HPDE6-E6E7 (cell line): ENCODE data around the gene CAV3.

Experiments
- DNase-seq: peaks from one replicate; pipeline ENCODE4 v3.0.0; 2011; ENCODE audit warnings: missing footprints; ENCODE audit errors: extremely low spot score

Gene CAV3

DNA sequence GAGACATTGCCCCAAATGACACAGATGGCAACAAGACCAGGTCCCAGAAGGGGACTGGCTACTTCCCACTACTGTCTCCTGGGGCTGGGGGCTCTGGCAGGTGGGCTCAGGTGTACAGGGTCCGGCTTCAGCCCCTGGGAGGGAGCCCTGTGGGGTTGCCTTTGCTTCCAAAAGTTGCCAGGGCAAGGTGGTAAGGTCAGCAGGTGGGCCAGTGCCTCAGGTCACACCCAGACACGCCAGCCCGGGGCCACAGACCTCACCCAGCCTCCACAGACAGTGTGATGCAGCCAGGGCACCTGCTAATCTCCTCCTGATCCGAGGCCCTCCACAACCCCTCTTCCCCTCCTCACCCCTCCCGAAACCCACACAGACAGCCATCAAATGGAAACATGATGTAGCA, 28.3 kb downstream of the CAV3 start:
- DNase-seq, result no peak

DNA sequence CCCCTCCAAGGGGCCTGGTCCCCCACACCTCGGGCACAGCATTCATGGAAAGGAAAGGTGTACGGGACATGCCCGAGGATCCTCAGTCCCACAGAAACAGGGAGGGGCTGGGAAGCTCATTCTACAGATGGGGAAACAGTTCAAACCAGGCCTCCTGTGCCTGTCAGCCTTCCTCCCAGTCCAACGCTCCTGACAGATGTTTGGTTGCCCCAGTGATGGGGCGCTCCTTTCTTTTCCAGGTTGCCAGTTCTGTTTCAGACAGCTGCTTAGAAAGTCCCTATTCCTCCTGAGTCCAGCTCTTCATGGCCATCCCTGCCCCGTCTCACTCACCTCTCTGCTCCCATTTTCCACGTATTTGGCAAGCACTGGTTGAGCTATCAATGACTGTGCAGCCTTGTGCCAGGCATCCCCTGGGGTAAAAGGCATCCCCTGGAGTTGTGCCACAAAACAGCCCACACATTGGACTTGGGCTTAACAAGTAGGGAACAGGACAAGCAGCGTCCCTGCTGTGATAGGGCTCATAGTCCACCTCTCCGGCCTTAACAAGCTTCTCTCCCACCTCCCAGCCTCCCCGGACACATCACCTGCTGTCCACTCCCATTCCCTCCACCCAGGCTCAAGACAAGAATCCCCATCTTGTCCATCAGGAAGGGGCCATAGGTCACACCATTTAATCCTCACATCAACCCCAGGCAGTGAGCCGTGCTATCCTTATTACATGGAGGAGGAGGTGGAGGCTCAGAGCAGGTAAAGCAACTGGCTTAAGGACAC, 29.2 kb downstream of the CAV3 start:
- no peak for DNase-seq

GRCh38 chr3:8764528-8764927, 30.9 kb downstream of the CAV3 start:
- DNase-seq, result no peak

DNA sequence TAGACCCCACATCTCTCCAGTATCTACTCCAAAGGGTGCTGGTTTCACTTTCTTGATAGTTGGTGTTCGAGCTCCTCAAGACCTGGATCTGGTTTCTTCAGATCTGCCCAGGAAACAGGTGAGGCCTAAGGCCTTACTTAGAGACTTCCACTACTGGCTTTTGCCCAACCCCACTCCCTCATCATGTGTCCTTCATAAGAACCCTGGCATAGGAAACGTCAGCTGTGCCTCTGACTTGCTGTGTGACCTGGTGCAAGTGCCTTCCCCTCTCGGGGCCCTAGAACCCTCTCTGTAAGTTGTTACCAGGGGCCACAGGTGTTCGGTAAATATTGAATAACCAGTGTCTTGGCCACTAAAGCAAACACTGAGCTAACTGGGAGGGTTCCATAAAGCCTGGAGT, 31.9 kb downstream of the CAV3 start:
- DNase-seq, result no peak

GRCh38 chr3:8766148-8766547, 32.5 kb downstream of the CAV3 start:
- DNase-seq, result no peak

GRCh38 chr3:8767256-8767666, 33.7 kb downstream of the CAV3 start:
- no peak for DNase-seq

DNA sequence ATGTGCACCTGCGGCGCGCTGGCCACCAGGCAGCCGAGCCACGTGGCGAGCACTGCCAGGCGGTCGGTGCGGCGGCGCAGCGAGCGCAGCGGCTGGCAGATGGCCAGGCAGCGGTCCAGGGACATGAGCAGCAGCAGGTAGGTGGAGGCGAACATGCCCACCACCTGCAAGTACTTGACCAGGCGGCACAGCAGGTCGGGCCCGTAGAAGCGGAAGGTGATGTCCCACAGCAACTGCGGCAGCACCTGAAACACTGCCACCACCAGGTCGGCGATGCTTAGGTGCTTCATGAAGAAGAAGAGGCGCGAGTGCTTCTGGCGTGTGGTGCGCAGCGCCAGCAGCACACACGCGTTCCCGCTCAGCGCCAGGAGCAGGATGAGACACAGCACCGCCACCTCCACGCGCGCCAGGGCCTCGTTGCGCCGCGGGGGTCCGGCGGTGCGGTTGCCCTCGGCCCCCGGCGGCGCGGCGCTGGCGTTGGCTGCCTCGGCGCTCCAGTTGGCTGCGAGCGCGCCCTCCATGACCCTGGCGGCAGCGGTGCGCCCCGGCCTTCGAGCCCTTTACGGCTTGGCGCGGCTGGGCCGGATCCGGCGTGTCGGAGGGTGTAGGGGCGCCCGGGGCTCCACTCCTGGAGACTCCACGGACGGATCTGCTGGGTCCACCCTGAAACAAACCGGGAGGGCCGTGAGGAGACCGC, 34.2 kb downstream of the CAV3 start:
- no peak for DNase-seq

- no peak for DNase-seq
These were observed 34.9 kb downstream of the CAV3 start for GRCh38 chr3:8768364-8769087.

DNA sequence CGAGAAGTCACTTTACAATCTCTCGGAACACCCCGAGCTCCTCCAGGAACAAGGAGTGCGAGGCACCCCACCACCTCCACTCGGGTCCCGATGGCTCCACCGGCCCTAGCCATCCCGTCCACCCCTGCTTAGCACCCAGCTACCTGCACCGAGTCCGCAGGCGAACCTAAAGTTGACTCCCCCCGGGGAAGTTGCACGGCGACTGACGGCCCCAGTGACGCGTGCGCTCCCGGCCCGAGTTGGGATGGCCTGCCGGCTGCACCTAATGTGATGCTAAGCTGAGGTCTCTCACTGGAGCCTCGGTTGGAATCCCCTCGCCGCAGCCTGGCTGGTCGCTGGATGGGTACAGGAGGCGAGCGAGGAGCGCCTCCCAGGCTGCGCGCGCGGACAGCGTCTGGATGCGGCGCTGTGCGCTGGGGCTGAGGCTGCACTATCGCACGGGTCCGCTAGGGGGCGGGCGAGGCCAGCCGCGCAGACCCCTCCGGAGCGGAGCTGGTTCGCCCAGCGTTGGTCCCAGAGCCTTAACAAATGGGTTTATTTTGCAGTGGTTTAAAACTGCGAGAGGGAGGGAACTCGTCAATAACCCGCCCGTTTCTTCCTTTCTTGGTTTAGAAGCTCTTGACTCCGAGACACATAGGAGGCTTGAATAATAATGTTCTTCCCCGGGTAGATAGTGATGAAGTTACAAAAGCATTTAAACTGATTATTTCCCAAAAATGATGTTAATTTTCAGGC, 35.7 kb downstream of the CAV3 start, which contains the start of gene OXTR:
TSS of gene OXTR (minus strand) at position 526 of the 735 bp plus-strand sequence. CDS start 1,426 bp downstream, outside the sequence.
- peak; percentile 31 for DNase-seq

- DNase-seq, result no peak
These were observed 40.4 kb downstream of the CAV3 start for GRCh38 chr3:8773941-8774542.

DNA sequence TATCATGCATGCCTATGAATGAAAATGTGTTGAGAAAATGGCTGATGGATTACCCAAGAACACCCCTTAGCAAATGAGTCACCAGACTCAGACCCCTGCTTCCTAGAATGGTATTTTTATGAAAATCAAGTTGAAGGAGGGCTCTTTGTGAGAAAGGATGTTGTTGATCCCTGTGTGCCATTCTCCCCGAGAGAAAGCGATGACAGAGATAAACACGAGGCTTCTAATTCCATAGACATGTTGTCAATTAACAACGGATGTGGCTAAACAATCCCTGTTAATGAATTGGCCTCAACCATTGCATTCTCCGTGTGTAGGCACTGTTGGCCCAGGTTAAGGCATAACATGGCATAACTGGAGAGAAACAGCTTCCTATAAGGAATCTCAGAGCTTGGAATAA, 41.6 kb downstream of the CAV3 start:
- no peak for DNase-seq

GRCh38 chr3:8775602-8776001, 42.0 kb downstream of the CAV3 start:
- DNase-seq, result no peak

GRCh38 chr3:8776406-8776805, 42.8 kb downstream of the CAV3 start:
- no peak for DNase-seq

GRCh38 chr3:8777201-8777977, 43.8 kb downstream of the CAV3 start:
- no peak for DNase-seq

DNA sequence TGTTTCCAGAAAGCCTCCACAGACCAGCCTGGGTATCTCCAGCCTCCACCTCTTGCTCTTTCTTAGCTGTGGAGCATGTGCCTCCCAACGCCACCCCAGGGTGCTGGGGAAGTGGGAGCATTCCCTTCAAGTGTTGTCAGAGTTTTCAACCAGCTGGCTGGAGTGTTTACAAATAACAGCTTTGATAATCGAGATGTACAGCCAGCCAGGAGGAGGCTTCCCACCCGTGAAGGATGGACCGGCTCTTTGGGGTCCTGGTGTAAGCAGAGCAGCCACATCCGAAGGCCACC, 44.3 kb downstream of the CAV3 start:
- no peak for DNase-seq

GRCh38 chr3:8778475-8778874, 44.9 kb downstream of the CAV3 start:
- DNase-seq, result no peak

DNA sequence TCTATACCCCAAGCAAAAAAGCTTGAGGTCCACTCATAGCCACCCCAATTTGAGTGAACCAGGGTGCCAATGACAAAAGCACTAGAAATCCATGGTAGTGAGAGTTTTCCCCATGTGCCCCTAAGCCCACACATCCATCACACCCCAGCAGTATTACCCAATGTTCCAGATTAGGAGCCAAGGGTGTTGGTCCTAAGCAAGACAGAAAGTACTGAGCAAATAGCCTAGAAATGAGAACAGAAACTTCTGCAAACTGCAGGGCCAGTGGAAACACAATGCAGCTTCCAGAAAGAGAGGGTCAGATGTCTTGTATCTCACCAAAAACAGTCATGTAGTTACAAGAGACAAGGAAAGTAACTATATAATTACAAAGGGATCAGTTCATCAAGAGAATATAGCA, 46.7 kb downstream of the CAV3 start:
- no peak for DNase-seq

GRCh38 chr3:8784676-8785435, 51.3 kb downstream of the CAV3 start:
- no peak for DNase-seq

- no peak for DNase-seq
These were observed 56.9 kb downstream of the CAV3 start for GRCh38 chr3:8790529-8790928.

- DNase-seq, result peak; percentile 31
These were observed 59.6 kb downstream of the CAV3 start for GRCh38 chr3:8793242-8793641.
